Neuronal stem cell (in vitro differentiated cells): ENCODE data around the gene CPAMD8.
"Not testable (repeated sequence)": the region's sequence is repeated elsewhere in the genome, so short reads cannot be mapped to it uniquely, and the experiment has no call there.

Experiments
- DNase-seq: peaks from one replicate; pipeline ENCODE4 v3.0.0-alpha.2; 2013; ENCODE audit warnings: low spot score
- H2AFZ ChIP-seq: one replicate; pipeline ENCODE4 v1.6.1; 2013; ENCODE audit warnings: mild to moderate bottlenecking, low read length, inconsistent platforms
- H2AK5ac ChIP-seq: 2 replicates; pipeline ENCODE4 v1.6.1; 2013; ENCODE audit warnings: low read depth, mild to moderate bottlenecking, inconsistent platforms, low read length, moderate library complexity, mixed read lengths
- H2BK120ac ChIP-seq: 2 replicates; pipeline ENCODE4 v1.6.1; 2013; ENCODE audit warnings: low read depth, mild to moderate bottlenecking, inconsistent platforms, low read length, moderate library complexity, mixed read lengths
- H2BK12ac ChIP-seq: one replicate; pipeline ENCODE4 v1.6.1; 2013; ENCODE audit warnings: low read length, inconsistent platforms
- H2BK15ac ChIP-seq: 2 replicates; pipeline ENCODE4 v1.6.1; 2013; ENCODE audit warnings: mild to moderate bottlenecking, low read length, inconsistent platforms, mixed read lengths
- H2BK5ac ChIP-seq: one replicate; pipeline ENCODE4 v1.6.1; 2013; ENCODE audit warnings: inconsistent platforms, mild to moderate bottlenecking, low read length, moderate library complexity
- H3K14ac ChIP-seq: one replicate; pipeline ENCODE4 v1.6.1; 2013; ENCODE audit warnings: low read length, inconsistent platforms
- H3K18ac ChIP-seq: 2 replicates; pipeline ENCODE4 v1.6.1; 2013; ENCODE audit warnings: low read length, inconsistent platforms
- H3K23ac ChIP-seq: 2 replicates; pipeline ENCODE4 v1.6.1; 2013; ENCODE audit warnings: low read depth, mild to moderate bottlenecking, mixed read lengths, low read length, inconsistent platforms; ENCODE audit not compliant: poor library complexity
- H3K27ac ChIP-seq: replicated peaks from 3 replicates; pipeline ENCODE4 v1.5.1; 2013; ENCODE audit warnings: low read length, inconsistent platforms
- H3K27me3 ChIP-seq, 3 experiments: 2 replicates each; pipeline ENCODE4 v1.6.1; 2013; ENCODE audit warnings: low read length in 3 of 3, mild to moderate bottlenecking in 2 of 3, inconsistent platforms in 1 of 3, low read depth in 1 of 3, mixed read lengths in 1 of 3, moderate library complexity in 1 of 3; ENCODE audit not compliant: control insufficient read depth in 3 of 3, insufficient read depth in 3 of 3
- H3K36me3 ChIP-seq, 2 donors: replicated peaks in 1 of 2; 2 replicates each; pipeline ENCODE4 v1.6.1; 2013; ENCODE audit warnings: low read length in 2 of 2; ENCODE audit not compliant: control insufficient read depth in 2 of 2, insufficient read depth in 2 of 2
- H3K4ac ChIP-seq: 2 replicates; pipeline ENCODE4 v1.6.1; 2013; ENCODE audit warnings: inconsistent platforms, mild to moderate bottlenecking, low read length, moderate library complexity
- H3K4me1 ChIP-seq, 2 donors: 1 replicate in 1 of 2; 2 replicates in 1 of 2; pipeline ENCODE4 v1.6.1; 2013; ENCODE audit warnings: low read length in 2 of 2, low read depth in 1 of 2; ENCODE audit not compliant: control insufficient read depth in 2 of 2, insufficient read depth in 1 of 2
- H3K4me2 ChIP-seq: one replicate; pipeline ENCODE4 v1.6.1; 2013; ENCODE audit warnings: mild to moderate bottlenecking, low read length, inconsistent platforms; ENCODE audit not compliant: insufficient read depth, poor library complexity, severe bottlenecking
- H3K4me3 ChIP-seq, 2 donors: 2 replicates each; pipeline ENCODE4 v1.5.1; 2013; ENCODE audit warnings: low read length in 2 of 2, mild to moderate bottlenecking in 2 of 2, inconsistent platforms in 1 of 2, moderate library complexity in 1 of 2
- H3K79me1 ChIP-seq: one replicate; pipeline ENCODE4 v1.6.1; 2013; ENCODE audit warnings: low read depth, mild to moderate bottlenecking, inconsistent platforms, low read length, moderate library complexity
- H3K9ac ChIP-seq: one replicate; pipeline ENCODE4 v1.6.1; 2013; ENCODE audit warnings: mild to moderate bottlenecking, low read depth, low read length, inconsistent platforms; ENCODE audit not compliant: poor library complexity
- H3K9me3 ChIP-seq, 2 donors: replicated peaks in 1 of 2; 2 replicates each; pipeline versions ENCODE3 to v1.6.1; 2013; ENCODE audit warnings: low read length in 2 of 2, mild to moderate bottlenecking in 2 of 2, inconsistent platforms in 1 of 2, low read depth in 1 of 2, mixed read lengths in 1 of 2, moderate library complexity in 1 of 2; ENCODE audit not compliant: control insufficient read depth in 2 of 2, insufficient read depth in 1 of 2
- H4K8ac ChIP-seq: one replicate; pipeline ENCODE4 v1.6.1; 2013; ENCODE audit warnings: low read depth, mild to moderate bottlenecking, inconsistent platforms, low read length, moderate library complexity
- H4K91ac ChIP-seq: one replicate; pipeline ENCODE4 v1.6.1; 2013; ENCODE audit warnings: low read length, low read depth, mild to moderate bottlenecking, inconsistent platforms; ENCODE audit not compliant: poor library complexity
- whole genome bisulfite sequencing, 2 donors: extraction: QIAGEN DNeasy Blood & Tissue Kit; methylation state at CpG; one replicate each; pipeline ENCODE4 v1.1.7; 2013; ENCODE audit warnings: missing lambda C conversion rate in 2 of 2, mixed read lengths in 1 of 2; ENCODE audit not compliant: insufficient read length in 2 of 2, insufficient replicate concordance in 1 of 2; ENCODE audit errors: extremely low coverage in 2 of 2; 5-methylcytosine and 5-hydroxymethylcytosine counted together

CPAMD8 gene

GRCh38 chr19:16875584-16876555 lies 150.7 kb downstream of the CPAMD8 start:
- Histone ChIP-seq H3K23ac (peak overlapping the region; percentile 93), H3K14ac (peak overlapping the region; percentile 38), H3K4me3 (no peak overlapping the region), H3K4me1 (no peaks in the 10 kb centered on the region), H2BK120ac (no peak overlapping the region), H2BK12ac (no peak overlapping the region), H3K79me1 (peaks cover 15% of the 10 kb centered on the region), H3K27me3 (no peaks in the 10 kb centered on the region), H2BK15ac (no peak overlapping the region), H3K9me3 (peaks cover 9 to 16% of the 10 kb centered on the region in 2 donors), H3K18ac (no peak overlapping the region), H2AK5ac (no peak overlapping the region), H3K9ac (no peak overlapping the region), H3K4ac (no peak overlapping the region), H2AFZ (no peak overlapping the region), H3K36me3 (peaks cover 58 to 81% of the 10 kb centered on the region in 2 donors), H4K91ac (no peak overlapping the region), H4K8ac (no peak overlapping the region), H3K27ac (no peak overlapping the region), H3K4me2 (no peak overlapping the region), H2BK5ac (no peak overlapping the region)
- WGBS, 2 donors = no CpG with 5 or more reads among the region's 39 CpGs
- no peak for DNase-seq

- Histone ChIP-seq H3K9me3 (peaks cover 4 to 13% of the 10 kb centered on the region in 2 donors), H3K36me3 (peaks cover 58 to 83% of the 10 kb centered on the region in 2 donors), H3K79me1 (peaks cover 15% of the 10 kb centered on the region)
- not testable (repeated sequence) for H2BK15ac ChIP-seq, H3K18ac ChIP-seq, H4K8ac ChIP-seq, H3K23ac ChIP-seq, H3K14ac ChIP-seq, H2BK12ac ChIP-seq, H3K4ac ChIP-seq, H4K91ac ChIP-seq, H3K9ac ChIP-seq, H3K27ac ChIP-seq, H2BK5ac ChIP-seq, H3K4me1 ChIP-seq, H2BK120ac ChIP-seq, H2AFZ ChIP-seq, H3K4me2 ChIP-seq, H2AK5ac ChIP-seq, DNase-seq, H3K4me3 ChIP-seq, H3K27me3 ChIP-seq
Measured at GRCh38 chr19:16874978-16875299, 151.7 kb downstream of the CPAMD8 start.

DNA sequence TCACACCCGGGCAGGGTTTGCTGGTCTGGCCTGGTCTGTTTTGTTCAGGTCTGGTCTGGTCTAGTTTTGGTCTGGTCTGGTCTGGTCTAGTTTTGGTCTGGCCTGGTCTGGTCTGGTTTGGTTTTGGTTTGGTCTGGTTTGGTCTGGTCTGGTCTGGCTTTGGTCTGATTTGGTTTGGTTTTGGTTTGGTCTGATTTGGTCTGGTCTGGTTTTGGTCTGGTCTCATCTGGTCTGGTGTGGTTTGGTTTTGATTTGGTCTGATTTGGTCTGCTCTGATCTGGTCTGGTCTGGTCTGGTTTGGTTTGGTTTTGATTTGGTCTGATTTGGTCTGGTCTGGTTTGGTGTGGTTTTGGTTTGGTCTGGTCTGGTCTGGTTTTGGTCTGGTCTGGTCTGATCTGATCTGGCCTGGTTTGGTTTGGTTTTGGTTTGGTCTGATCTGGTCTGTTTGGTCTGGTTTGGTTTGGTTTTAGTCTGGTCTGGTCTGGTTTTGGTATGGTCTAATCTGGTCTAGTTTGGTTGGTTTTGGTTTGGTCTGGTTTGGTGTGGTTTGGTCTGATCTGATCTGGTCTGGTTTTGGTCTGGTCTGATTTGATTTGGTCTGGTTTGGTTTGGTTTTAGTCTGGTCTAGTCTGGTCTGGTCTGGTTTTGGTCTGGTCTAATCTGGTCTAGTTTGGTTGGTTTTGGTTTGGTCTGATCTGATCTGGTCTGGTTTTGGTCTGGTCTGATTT lies 152.2 kb downstream of the CPAMD8 start:
- peaks cover 4 to 13% of the 10 kb centered on the region in 2 donors for H3K9me3 ChIP-seq
- no peak overlapping the region for H3K4ac ChIP-seq
- no peak overlapping the region for H2AFZ ChIP-seq
- H3K79me1 ChIP-seq = peaks cover 15% of the 10 kb centered on the region
- no peak overlapping the region for H2AK5ac ChIP-seq
- H4K91ac ChIP-seq = no peak overlapping the region
- H4K8ac ChIP-seq = no peak overlapping the region
- H2BK12ac ChIP-seq = no peak overlapping the region
- H3K9ac ChIP-seq = no peak overlapping the region
- peaks cover 57 to 82% of the 10 kb centered on the region in 2 donors for H3K36me3 ChIP-seq
- H3K27me3 ChIP-seq = no peaks in the 10 kb centered on the region
- no peak overlapping the region for H3K27ac ChIP-seq
- H3K4me3 ChIP-seq = no peak overlapping the region
- H3K14ac ChIP-seq = no peak overlapping the region
- H2BK120ac ChIP-seq = no peak overlapping the region
- no peak overlapping the region for H2BK15ac ChIP-seq
- no peak overlapping the region for H2BK5ac ChIP-seq
- H3K23ac ChIP-seq = peak overlapping the region; percentile 14
- no peak for DNase-seq
- WGBS, 2 donors = no CpG with 5 or more reads among the region's 1 CpG
- H3K4me1 ChIP-seq = no peaks in the 10 kb centered on the region
- H3K4me2 ChIP-seq = no peak overlapping the region
- H3K18ac ChIP-seq = no peak overlapping the region

- no peak overlapping the region for H3K18ac ChIP-seq
- H4K91ac ChIP-seq = no peak overlapping the region
Measured at GRCh38 chr19:16873594-16873993, 153.0 kb downstream of the CPAMD8 start.

More at GRCh38 chr19:16873594-16873993, 153.0 kb downstream of the CPAMD8 start:
- H3K4me3 ChIP-seq = no peak overlapping the region
- peaks cover 14% of the 10 kb centered on the region for H3K79me1 ChIP-seq
- no peak overlapping the region for H3K9ac ChIP-seq
- no peak overlapping the region for H4K8ac ChIP-seq
- no CpG with 5 or more reads among the region's 3 CpGs for WGBS, 2 donors
- H2AK5ac ChIP-seq = no peak overlapping the region
- no peak overlapping the region for H2BK5ac ChIP-seq
- no peak overlapping the region for H3K14ac ChIP-seq
- no peak overlapping the region for H2BK12ac ChIP-seq
- H2BK15ac ChIP-seq = no peak overlapping the region
- H3K36me3 ChIP-seq = peaks cover 52 to 82% of the 10 kb centered on the region in 2 donors
- no peak for DNase-seq
- H2BK120ac ChIP-seq = no peak overlapping the region
- H3K4ac ChIP-seq = no peak overlapping the region
- H3K9me3 ChIP-seq = peaks cover 4 to 13% of the 10 kb centered on the region in 2 donors
- no peak overlapping the region for H3K27ac ChIP-seq
- no peaks in the 10 kb centered on the region for H3K4me1 ChIP-seq
- peak overlapping the region; percentile 14 for H3K23ac ChIP-seq
- H3K4me2 ChIP-seq = no peak overlapping the region
- no peak overlapping the region for H2AFZ ChIP-seq
- H3K27me3 ChIP-seq = no peaks in the 10 kb centered on the region
